ENCODE data around the gene FAAH2. TPM values are rescaled to one million over a fixed set of nuclear protein-coding genes. Genes with fewer than 3 reads are reported as not detected.

FAAH2 gene, protein sequence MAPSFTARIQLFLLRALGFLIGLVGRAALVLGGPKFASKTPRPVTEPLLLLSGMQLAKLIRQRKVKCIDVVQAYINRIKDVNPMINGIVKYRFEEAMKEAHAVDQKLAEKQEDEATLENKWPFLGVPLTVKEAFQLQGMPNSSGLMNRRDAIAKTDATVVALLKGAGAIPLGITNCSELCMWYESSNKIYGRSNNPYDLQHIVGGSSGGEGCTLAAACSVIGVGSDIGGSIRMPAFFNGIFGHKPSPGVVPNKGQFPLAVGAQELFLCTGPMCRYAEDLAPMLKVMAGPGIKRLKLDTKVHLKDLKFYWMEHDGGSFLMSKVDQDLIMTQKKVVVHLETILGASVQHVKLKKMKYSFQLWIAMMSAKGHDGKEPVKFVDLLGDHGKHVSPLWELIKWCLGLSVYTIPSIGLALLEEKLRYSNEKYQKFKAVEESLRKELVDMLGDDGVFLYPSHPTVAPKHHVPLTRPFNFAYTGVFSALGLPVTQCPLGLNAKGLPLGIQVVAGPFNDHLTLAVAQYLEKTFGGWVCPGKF
- total RNA-seq, result 6.2 TPM

DNA sequence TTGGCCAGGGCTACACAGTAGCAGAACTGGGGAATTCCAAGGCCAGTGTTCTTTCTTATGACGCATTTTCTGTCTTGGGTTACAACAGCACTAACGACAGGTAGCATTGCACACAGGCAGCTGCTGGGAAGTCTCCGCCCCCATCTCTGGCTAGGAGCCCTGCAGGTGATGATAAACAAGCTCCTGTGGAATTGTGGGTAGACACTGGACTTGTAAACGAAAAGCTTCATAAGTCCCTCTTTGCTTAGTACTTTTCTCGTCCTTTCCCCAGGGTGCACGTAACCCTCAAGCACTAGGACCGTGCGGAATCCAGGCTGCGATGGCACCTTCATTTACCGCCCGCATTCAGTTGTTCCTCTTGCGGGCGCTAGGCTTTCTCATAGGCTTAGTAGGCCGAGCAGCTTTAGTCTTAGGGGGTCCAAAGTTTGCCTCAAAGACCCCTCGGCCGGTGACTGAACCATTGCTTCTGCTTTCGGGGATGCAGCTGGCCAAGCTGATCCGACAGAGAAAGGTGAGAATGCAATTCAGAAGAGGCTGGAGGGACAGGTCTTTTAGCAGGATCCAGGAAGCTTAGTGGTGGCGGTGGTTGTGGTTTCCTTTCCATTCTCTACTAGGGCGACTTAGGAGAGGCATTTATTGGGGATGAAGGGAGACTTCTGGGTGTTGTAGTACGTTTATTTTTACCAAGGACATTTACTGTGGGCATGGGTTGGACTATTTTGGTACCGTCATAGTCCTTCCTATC is at the start of gene FAAH2:
FAAH2 (plus strand) TSS at position 200 of the 745 bp plus-strand sequence; CDS start at position 320, 120 bp downstream.

Other genes with a start within 250 kb of the FAAH2 start
- 13.6 TPM for gene SPIN2B, start 165.2 kb upstream of the FAAH2 start, total RNA-seq
- 0.92 TPM for gene SPIN2A, start 149.3 kb upstream of the FAAH2 start, total RNA-seq

All from diencephalon (tissue), 1 donor.